K562 (cell line): ENCODE results near the gene PRPF39.

Experiments
- ETV6 ChIP-seq, 3 experiments: fragments of 150-350 bp in 1 of 3; sonication (generic) in 1 of 3; formaldehyde crosslinking in 1 of 3; IDR thresholded peaks; 2 replicates each; pipeline versions ENCODE4 v1.6.1 to v1.8.0; 2014 to 2022; ENCODE audit warnings: borderline replicate concordance in 2 of 3, low read depth in 2 of 3, antibody characterized with exemption in 1 of 3, low read length in 1 of 3, mild to moderate bottlenecking in 1 of 3, missing genetic modification reagents in 1 of 3
- GABPA ChIP-seq: fragments of 200-800 bp; sonication (Bioruptor generic); conservative IDR thresholded peaks from 2 replicates; pipeline ENCODE4 v1.6.1; 2016; ENCODE audit warnings: low read depth, missing genetic modification characterization, missing compliant biosample characterization
- GABPB1 ChIP-seq: sonication (generic); formaldehyde crosslinking; IDR thresholded peaks from 2 replicates; pipeline ENCODE4 v1.8.0; 2022; ENCODE audit warnings: mild to moderate bottlenecking, missing genetic modification reagents
- JUND ChIP-seq, 2 experiments: IDR thresholded peaks; 2 replicates in 1 of 2; 3 replicates in 1 of 2; pipeline ENCODE4 v1.6.1; 2011; ENCODE audit warnings: borderline replicate concordance in 2 of 2, low read depth in 2 of 2, low read length in 2 of 2, improper control_type of control experiment in 1 of 2, missing biosample characterization in 1 of 2, missing genetic modification characterization in 1 of 2, missing genetic modification reagents in 1 of 2
- KDM2B ChIP-seq: fragments of 250-450 bp; sonication (Bioruptor Pico); IDR thresholded peaks from 2 replicates; pipeline ENCODE4 v1.8.0; 2021; ENCODE audit warnings: mild to moderate bottlenecking, moderate library complexity
- POLR2A ChIP-seq: fragments of 450-650 bp; conservative IDR thresholded peaks from 2 replicates; pipeline ENCODE4 v1.6.1; 2016
- U2AF1 ChIP-seq: fragments of 200-400 bp; formaldehyde crosslinking; optimal IDR thresholded peaks from 2 replicates; pipeline ENCODE3; 2017; ENCODE audit warnings: mild to moderate bottlenecking, low read depth, low read length, moderate library complexity
- ZFP91 ChIP-seq: sonication (generic); formaldehyde crosslinking; IDR thresholded peaks from 2 replicates; pipeline ENCODE4 v1.8.0; 2022; ENCODE audit warnings: mild to moderate bottlenecking, missing genetic modification reagents
- ZNF589 ChIP-seq: fragments of 200-800 bp; sonication (Bioruptor generic); IDR thresholded peaks from 2 replicates; pipeline ENCODE4 v1.6.1; 2016; ENCODE audit warnings: low read depth, missing genetic modification characterization, missing compliant biosample characterization
- ZNF778 ChIP-seq: fragments of 450-650 bp; formaldehyde crosslinking; IDR thresholded peaks from 2 replicates; pipeline ENCODE4 v1.4.0; 2020; ENCODE audit warnings: mild to moderate bottlenecking, moderate library complexity
- TF ChIP-seq, protein P1 (sequence below): IDR thresholded peaks from 3 replicates; pipeline ENCODE4 v1.6.1; 2011; ENCODE audit warnings: borderline replicate concordance, mild to moderate bottlenecking; ENCODE audit not compliant: insufficient read length, insufficient read depth
- TF ChIP-seq, protein P2 (sequence below): sonication (generic); formaldehyde crosslinking; IDR thresholded peaks from 2 replicates; pipeline ENCODE4 v1.8.0; 2022; ENCODE audit warnings: mild to moderate bottlenecking, low read depth, missing genetic modification reagents

- TF ChIP-seq U2AF1 (no peak), ZFP91 (CRISPR knock-in tag) (no peak), POLR2A (no peak), ETV6 (IDR thresholded peaks at IDR 0.05; ENCODE audit: borderline replicate concordance in 1 of 2, low read depth in 2 of 2, low read length in 1 of 2) (no peak), ETV6 (CRISPR knock-in tag; IDR thresholded peaks at IDR 0.05; ENCODE audit: borderline replicate concordance) (no peak), GABPB1 (CRISPR knock-in tag) (no peak), KDM2B (CRISPR knock-in tag) (no peak), JUND (IDR thresholded peaks at IDR 0.05; ENCODE audit: borderline replicate concordance, low read depth, low read length) (no peak), JUND (tag; IDR thresholded peaks at IDR 0.05; ENCODE audit: borderline replicate concordance, low read depth, low read length) (no peak), ZNF589 (CRISPR knock-in tag) (no peak), GABPA (tag) (no peak), ZNF778 (no peak)
- TF ChIP-seq, protein P1, sequence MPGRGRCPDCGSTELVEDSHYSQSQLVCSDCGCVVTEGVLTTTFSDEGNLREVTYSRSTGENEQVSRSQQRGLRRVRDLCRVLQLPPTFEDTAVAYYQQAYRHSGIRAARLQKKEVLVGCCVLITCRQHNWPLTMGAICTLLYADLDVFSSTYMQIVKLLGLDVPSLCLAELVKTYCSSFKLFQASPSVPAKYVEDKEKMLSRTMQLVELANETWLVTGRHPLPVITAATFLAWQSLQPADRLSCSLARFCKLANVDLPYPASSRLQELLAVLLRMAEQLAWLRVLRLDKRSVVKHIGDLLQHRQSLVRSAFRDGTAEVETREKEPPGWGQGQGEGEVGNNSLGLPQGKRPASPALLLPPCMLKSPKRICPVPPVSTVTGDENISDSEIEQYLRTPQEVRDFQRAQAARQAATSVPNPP, result no peak
- TF ChIP-seq, protein P2, sequence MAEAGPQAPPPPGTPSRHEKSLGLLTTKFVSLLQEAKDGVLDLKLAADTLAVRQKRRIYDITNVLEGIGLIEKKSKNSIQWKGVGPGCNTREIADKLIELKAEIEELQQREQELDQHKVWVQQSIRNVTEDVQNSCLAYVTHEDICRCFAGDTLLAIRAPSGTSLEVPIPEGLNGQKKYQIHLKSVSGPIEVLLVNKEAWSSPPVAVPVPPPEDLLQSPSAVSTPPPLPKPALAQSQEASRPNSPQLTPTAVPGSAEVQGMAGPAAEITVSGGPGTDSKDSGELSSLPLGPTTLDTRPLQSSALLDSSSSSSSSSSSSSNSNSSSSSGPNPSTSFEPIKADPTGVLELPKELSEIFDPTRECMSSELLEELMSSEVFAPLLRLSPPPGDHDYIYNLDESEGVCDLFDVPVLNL (CRISPR knock-in tag), result no peak
Observed at GRCh38 chr14:45078323-45078722, 5.6 kb upstream of the PRPF39 start.
